Loucy (cell line): ENCODE measurements around the gene NDUFS6.

Experiments used
- H2AFZ ChIP-seq: fragments of 200-600 bp; sonication (generic); 2 replicates; pipeline ENCODE4 v1.6.0; 2016; ENCODE audit warnings: antibody characterized with exemption, mild to moderate bottlenecking, low read length, moderate library complexity
- H3F3A ChIP-seq: fragments of 200-600 bp; 2 replicates; pipeline ENCODE4 v1.6.0; 2016; ENCODE audit warnings: antibody characterized with exemption, low read depth, mild to moderate bottlenecking
- H3K27me3 ChIP-seq: fragments of 200-600 bp; sonication (generic); 2 replicates; pipeline ENCODE4 v1.6.1; 2014; ENCODE audit warnings: low read length, mild to moderate bottlenecking; ENCODE audit not compliant: insufficient read depth, poor library complexity, severe bottlenecking
- H3K36me3 ChIP-seq: fragments of 200-600 bp; sonication (generic); 2 replicates; pipeline ENCODE4 v1.6.1; 2016; ENCODE audit warnings: low read length; ENCODE audit not compliant: insufficient read depth
- H3K4me1 ChIP-seq: fragments of 200-600 bp; sonication (generic); 2 replicates; pipeline ENCODE4 v1.5.1; 2014; ENCODE audit warnings: low read length, mild to moderate bottlenecking; ENCODE audit not compliant: insufficient read depth, poor library complexity, severe bottlenecking
- H3K4me2 ChIP-seq: fragments of 200-600 bp; sonication (generic); 2 replicates; pipeline ENCODE4 v1.6.0; 2014; ENCODE audit warnings: antibody characterized with exemption, low read length, low read depth, mild to moderate bottlenecking; ENCODE audit not compliant: poor library complexity, severe bottlenecking
- H3K4me3 ChIP-seq: fragments of 200-600 bp; sonication (generic); 2 replicates; pipeline ENCODE4 v1.5.1; 2014; ENCODE audit warnings: low read length, mild to moderate bottlenecking, mixed read lengths; ENCODE audit not compliant: poor library complexity, severe bottlenecking
- H3K79me2 ChIP-seq: fragments of 200-600 bp; sonication (generic); 2 replicates; pipeline ENCODE4 v1.6.1; 2014; ENCODE audit warnings: low read length; ENCODE audit not compliant: insufficient read depth
- H3K9ac ChIP-seq: fragments of 200-600 bp; sonication (generic); 2 replicates; pipeline ENCODE4 v1.6.0; 2014; ENCODE audit warnings: mild to moderate bottlenecking, low read depth, low read length, moderate library complexity; ENCODE audit not compliant: poor library complexity, severe bottlenecking
- H3K9me2 ChIP-seq: fragments of 200-600 bp; sonication (generic); replicated peaks from 2 replicates; pipeline ENCODE4 v1.6.1; 2016; ENCODE audit warnings: low read depth, low read length, mixed read lengths
- H3K9me3 ChIP-seq: fragments of 200-600 bp; sonication (generic); 2 replicates; pipeline ENCODE4 v1.6.1; 2014; ENCODE audit warnings: mild to moderate bottlenecking, antibody characterized with exemption, low read length, low read depth; ENCODE audit not compliant: insufficient read depth
- H4K20me1 ChIP-seq: fragments of 200-600 bp; sonication (generic); 2 replicates; pipeline ENCODE4 v1.6.0; 2014; ENCODE audit warnings: antibody characterized with exemption, low read length, mild to moderate bottlenecking; ENCODE audit not compliant: insufficient read depth, poor library complexity, severe bottlenecking
- EZH2phosphoT487 ChIP-seq: fragments of 200-600 bp; IDR thresholded peaks from 2 replicates; pipeline ENCODE4 v1.6.1; 2018; ENCODE audit warnings: antibody characterized with exemption, mild to moderate bottlenecking, moderate library complexity, borderline replicate concordance
- TF ChIP-seq, protein P1 (sequence below): fragments of 200-600 bp; sonication (generic); conservative IDR thresholded peaks from 2 replicates; pipeline ENCODE4 v1.5.1; 2014; ENCODE audit warnings: mild to moderate bottlenecking, antibody characterized with exemption, low read length

The NDUFS6 gene

GRCh38 chr5:1855596-1855995 lies 54.4 kb downstream of the NDUFS6 start:
- Histone ChIP-seq H3K79me2 (no peaks in the 10 kb centered on the region), H3K36me3 (no peaks in the 10 kb centered on the region), H3K9me3 (peaks cover 2% of the 10 kb centered on the region; the same call in 1 of the 2 replicates), H3F3A (no peaks in the 10 kb centered on the region), H3K9ac (no peak overlapping the region), H3K9me2 (no peaks in the 10 kb centered on the region), H3K4me3 (no peak overlapping the region), H3K4me2 (no peak overlapping the region), H3K4me1 (no peaks in the 10 kb centered on the region), H4K20me1 (no peaks in the 10 kb centered on the region), H3K27me3 (no peaks in the 10 kb centered on the region), H2AFZ (no peak overlapping the region)
- TF ChIP-seq EZH2phosphoT487 = no peak
- TF ChIP-seq, protein P1, sequence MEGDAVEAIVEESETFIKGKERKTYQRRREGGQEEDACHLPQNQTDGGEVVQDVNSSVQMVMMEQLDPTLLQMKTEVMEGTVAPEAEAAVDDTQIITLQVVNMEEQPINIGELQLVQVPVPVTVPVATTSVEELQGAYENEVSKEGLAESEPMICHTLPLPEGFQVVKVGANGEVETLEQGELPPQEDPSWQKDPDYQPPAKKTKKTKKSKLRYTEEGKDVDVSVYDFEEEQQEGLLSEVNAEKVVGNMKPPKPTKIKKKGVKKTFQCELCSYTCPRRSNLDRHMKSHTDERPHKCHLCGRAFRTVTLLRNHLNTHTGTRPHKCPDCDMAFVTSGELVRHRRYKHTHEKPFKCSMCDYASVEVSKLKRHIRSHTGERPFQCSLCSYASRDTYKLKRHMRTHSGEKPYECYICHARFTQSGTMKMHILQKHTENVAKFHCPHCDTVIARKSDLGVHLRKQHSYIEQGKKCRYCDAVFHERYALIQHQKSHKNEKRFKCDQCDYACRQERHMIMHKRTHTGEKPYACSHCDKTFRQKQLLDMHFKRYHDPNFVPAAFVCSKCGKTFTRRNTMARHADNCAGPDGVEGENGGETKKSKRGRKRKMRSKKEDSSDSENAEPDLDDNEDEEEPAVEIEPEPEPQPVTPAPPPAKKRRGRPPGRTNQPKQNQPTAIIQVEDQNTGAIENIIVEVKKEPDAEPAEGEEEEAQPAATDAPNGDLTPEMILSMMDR = no peak

DNA sequence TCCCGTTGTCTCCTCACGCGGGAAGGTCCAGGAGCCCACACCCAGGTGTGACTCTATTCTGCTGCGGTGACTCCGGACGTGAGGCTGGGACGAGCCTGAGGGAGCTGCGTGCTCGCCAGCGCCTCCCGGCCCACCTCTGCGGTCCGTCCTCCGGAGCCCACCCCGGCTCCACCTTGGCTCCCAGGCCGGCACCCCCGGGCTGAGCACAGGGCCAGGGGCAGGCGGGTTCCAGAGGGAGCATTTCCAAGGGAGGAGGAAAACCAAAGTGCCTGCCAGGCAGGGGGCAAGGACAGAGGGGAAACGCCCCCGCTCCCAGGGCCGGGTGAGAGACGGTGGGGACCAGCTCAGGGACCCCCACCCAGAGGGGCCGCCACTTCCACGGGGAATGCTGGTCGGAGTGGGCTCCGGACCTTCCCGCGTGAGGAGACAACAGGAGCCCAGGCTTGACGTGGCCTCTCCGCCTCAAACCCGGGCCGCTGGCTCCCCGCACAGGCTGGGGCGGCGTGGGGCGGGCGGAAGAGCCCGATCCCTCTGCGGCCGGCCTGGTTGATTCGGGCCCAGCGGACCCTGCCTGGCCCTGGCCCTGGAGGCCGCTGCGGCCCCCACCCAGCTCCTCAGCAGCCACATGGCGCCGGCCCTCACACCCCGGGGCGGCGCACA lies 55.5 kb downstream of the NDUFS6 start:
- no peaks in the 10 kb centered on the region for H3K27me3 ChIP-seq
- TF ChIP-seq, protein P1 = no peak
- no peak for TF ChIP-seq EZH2phosphoT487
- peaks cover 2% of the 10 kb centered on the region; the same call in 1 of the 2 replicates for H3K9me3 ChIP-seq
- no peaks in the 10 kb centered on the region for H3K9me2 ChIP-seq
- no peaks in the 10 kb centered on the region for H3K36me3 ChIP-seq
- H2AFZ ChIP-seq = no peak overlapping the region
- H3K4me1 ChIP-seq = no peaks in the 10 kb centered on the region
- H3K79me2 ChIP-seq = no peaks in the 10 kb centered on the region
- no peak overlapping the region for H3K4me3 ChIP-seq
- H3K9ac ChIP-seq = no peak overlapping the region
- no peaks in the 10 kb centered on the region for H4K20me1 ChIP-seq
- no peaks in the 10 kb centered on the region for H3F3A ChIP-seq
- H3K4me2 ChIP-seq = no peak overlapping the region

GRCh38 chr5:1857256-1857600 lies 56.0 kb downstream of the NDUFS6 start:
- TF ChIP-seq, protein P1 = no peak
- no peak for TF ChIP-seq EZH2phosphoT487
- Histone ChIP-seq H2AFZ (no peak overlapping the region), H3K9ac (no peak overlapping the region), H3K27me3 (no peaks in the 10 kb centered on the region), H3K79me2 (no peaks in the 10 kb centered on the region), H3K9me2 (no peaks in the 10 kb centered on the region), H3K36me3 (no peaks in the 10 kb centered on the region), H3K9me3 (peaks cover 2% of the 10 kb centered on the region; the same call in 1 of the 2 replicates), H3K4me3 (no peak overlapping the region), H3K4me2 (no peak overlapping the region), H4K20me1 (no peaks in the 10 kb centered on the region), H3K4me1 (no peaks in the 10 kb centered on the region), H3F3A (no peaks in the 10 kb centered on the region)
